GM18508 (cell line): ENCODE data around the gene FNBP1L.

ENCODE experiments used
- ATAC-seq: cut with Tn5 transposase; IDR thresholded peaks from one replicate; pipeline ENCODE4 v1.9.1; 2021; ENCODE audit warnings: moderate number of reproducible peaks; ENCODE audit not compliant: insufficient read depth, unreplicated experiment

FNBP1L gene

GRCh38 chr1:93585059-93585966 lies 137.4 kb downstream of the FNBP1L start:
- ATAC-seq = no peak

DNA sequence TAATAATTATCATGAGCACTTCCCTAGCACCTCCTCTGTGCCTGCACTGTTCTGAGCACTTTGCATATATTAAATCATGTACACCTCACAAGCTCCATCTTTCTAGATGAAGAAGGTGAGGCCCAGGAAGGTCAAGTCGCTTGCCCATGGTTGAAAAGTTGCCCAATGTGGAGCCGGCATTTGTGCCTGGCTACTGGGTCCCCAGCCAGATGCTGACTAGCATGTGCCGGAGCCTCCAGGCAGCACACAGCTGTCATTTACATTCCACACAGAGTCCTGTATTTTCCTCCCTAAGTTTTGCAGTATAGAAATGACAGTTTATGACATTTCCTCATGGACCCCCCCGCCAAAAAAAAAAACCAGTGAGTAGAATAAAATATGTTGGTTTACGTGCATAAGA lies 139.4 kb downstream of the FNBP1L start:
- no peak for ATAC-seq

- no peak for ATAC-seq
Observed at GRCh38 chr1:93588206-93588605, 140.3 kb downstream of the FNBP1L start.

GRCh38 chr1:93588955-93589354 lies 141.0 kb downstream of the FNBP1L start:
- ATAC-seq = no peak

DNA sequence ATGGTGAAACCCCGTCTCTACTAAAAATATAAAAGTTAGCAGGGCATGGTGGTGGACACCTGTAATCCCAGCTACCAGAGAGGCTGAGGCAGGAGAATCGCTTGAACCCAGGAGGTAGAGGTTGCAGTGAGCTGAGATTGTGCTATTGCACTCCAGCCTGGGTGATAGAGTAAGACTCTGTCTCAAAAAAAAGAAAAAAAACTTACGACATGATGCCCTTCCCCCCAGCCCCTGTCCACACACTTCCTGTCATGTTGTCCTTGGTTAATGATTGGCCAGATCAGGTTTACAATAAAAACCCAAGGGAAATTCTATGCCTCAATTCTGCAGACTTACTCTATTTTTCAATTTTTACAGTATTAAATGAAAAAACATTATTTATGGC lies 143.4 kb downstream of the FNBP1L start:
- peak; percentile 16 for ATAC-seq

DNA sequence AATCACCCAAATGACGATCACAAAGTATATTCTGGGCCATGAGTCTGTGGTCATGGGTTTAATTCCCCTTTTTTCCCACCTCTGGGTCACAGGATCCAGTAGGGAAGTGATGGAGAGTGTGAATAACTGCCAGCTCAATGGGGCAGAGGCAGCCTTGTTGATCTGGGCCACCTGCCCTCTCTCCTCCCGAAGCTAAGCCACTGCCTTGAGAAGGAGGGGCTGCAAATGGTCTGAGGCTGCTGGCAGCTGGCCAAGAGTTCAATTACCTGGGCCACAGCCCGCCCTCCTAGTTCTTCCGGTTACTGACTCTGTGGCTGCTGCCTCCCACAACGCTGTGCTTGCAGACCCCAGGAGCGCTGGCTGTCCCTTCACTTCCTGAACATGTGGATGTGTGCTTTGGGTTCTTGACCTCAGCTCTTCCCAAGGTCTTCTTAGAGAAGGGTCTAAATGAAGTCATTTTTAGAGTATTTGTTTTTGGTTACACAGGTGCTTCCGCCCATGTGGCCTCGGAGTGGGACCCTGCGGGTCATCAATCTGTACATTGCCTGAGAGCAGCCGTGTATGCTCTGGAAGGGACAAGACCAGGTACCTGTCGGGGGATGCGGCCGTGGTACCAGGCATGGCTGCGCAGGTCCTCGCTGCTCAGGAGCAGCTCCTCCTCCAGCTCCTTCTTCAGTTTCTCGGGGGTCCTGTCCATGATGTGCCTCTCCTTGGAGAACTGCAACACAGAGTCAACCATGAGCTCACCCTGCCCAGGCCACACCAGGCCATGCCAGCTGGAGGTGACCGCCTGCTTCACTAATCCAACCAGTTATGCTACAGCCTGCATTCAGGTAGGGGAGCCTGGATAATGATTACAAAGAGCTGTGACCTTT lies 144.0 kb downstream of the FNBP1L start:
- peak; percentile 73 for ATAC-seq

DNA sequence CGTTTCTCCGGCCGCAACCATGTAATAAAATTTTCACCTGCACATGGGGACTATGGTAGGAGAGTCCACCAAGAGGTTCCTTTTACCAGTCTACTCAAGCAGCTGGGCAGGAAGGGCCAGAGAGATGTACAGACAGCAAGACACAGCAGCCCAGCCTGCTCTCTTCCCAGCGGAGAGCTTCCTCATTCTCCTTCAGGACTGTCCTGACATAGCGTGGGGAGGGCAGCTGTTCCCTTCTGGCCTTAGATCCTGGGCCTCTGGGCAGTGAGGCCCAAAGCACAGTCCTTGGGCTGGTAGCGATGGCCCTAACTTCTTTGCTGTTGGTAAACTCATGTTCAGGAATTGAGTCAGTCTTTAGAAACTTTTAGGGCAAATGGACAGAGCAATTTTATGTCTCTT lies 144.6 kb downstream of the FNBP1L start:
- no peak for ATAC-seq

GRCh38 chr1:93593854-93594602 lies 146.1 kb downstream of the FNBP1L start:
- ATAC-seq = no peak

GRCh38 chr1:93594603-93594880 lies 146.6 kb downstream of the FNBP1L start:
- ATAC-seq = no peak

GRCh38 chr1:93595266-93595665 lies 147.3 kb downstream of the FNBP1L start:
- ATAC-seq = no peak

GRCh38 chr1:93595743-93596142 lies 147.8 kb downstream of the FNBP1L start:
- ATAC-seq = no peak

GRCh38 chr1:93596329-93597089 lies 148.6 kb downstream of the FNBP1L start:
- no peak for ATAC-seq

DNA sequence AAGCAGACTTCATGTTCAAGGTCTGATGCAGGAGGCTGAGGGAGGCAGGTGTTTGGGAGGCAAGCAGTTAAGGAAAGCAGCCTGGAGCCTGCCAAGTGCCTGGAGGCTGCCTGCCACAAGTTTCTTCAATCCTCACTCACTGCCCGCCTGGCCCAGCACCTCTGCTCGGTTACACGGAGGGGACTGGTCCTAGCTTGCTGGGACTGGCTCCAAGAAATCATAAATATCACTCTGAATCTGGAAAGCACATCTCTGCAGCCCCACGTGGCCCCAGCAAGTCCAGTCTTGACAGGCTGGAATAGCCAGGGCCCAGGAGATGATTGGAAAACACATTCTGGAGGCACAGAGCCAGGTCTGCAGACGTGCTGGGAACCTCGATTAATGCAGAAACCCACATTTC lies 149.8 kb downstream of the FNBP1L start:
- ATAC-seq = no peak

DNA sequence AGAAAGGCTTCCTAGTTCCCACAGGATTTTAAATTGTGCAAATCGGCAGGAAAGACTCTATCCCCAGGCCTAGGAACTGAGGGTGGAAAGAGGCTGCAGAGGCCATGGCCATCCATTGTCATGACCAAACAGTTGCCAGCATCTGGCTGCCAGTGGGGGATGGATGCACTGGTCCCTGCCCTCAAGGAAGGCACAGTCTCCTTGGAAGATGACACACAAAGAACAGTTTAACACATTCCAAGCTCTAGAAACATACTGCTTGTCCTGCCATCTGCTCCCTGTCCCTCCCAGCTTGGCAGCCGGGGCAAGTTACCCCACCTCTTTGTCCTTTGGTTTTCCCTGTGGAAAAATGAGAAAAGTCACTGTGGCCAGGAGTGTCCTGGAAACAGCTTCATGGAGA lies 150.5 kb downstream of the FNBP1L start:
- ATAC-seq = no peak

DNA sequence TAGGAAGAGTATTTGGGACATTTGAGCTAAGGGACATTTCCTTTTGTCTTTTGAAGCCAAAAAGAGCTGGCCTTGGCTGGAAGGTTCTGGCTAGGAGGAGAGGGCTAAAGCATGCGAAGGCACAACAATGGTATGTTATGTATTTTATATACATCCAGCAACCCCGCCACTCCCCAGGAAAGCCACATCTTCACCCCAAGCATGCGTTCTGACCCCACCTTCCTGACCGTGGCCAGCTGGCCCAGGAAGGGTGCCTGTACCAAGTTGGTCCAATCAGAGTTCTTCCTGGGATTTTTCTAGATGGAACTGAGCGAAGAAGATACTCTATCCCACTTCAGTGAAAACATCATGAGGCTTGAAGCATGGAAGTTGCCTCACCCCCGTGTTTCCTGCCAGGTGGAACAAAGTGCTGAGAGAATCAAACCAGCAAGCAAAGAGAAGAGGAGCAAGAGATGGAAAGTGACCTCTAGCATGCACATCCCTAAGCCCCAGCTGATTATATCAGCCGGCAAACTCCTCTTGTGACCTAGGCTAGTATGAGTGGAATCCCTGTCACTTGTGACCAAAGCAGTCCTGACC lies 151.0 kb downstream of the FNBP1L start:
- no peak for ATAC-seq

DNA sequence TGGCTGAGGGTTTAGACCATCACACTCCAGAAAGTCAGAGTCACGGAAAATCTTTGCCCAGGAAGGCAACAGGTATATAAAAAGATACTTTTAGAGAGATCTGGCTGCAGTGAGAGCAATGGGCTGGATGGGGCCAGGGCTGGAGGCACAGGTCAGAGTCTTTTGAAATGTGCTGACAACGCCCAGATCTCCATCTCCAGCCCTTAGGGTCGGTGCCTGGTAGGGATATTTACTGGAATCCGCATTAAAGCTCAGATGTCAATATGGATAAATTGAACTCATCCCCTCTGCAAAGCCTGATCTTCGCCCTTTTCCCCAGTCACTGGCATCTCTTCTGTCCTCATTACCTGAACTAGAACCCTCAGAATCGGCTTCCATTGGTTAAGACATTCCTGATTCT lies 151.6 kb downstream of the FNBP1L start:
- ATAC-seq = no peak

- no peak for ATAC-seq
Observed at GRCh38 chr1:93600663-93601062, 152.7 kb downstream of the FNBP1L start.

DNA sequence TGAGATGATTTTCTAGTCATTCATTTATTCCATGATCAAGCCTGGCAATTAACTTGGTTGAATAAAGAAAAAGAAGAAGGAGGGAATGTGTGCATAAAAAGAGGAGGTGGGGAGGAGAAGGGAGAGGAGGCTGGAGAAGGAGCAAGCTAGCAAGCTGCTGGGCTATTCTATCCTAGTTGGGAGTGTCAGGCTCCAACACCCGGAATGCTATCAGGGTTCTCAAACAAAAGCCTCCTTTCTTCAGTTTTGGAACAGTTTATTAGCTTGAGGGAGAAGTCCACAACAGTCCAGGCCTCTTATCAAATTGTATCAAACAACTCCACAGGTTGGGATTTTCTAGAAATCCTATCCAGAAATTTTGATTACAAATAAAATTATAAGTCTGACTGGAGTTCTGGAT lies 153.8 kb downstream of the FNBP1L start:
- ATAC-seq = no peak

- ATAC-seq = no peak
Observed at GRCh38 chr1:93602101-93602500, 154.2 kb downstream of the FNBP1L start.

GRCh38 chr1:93603106-93603505 lies 155.2 kb downstream of the FNBP1L start:
- ATAC-seq = no peak
